GM12891 (cell line): ENCODE measurements around the gene USP27X.

ENCODE experiments used
- PAX5 ChIP-seq: IDR thresholded peaks from 2 replicates; pipeline ENCODE4 v1.6.1; 2011; ENCODE audit warnings: low read length, moderate library complexity, mild to moderate bottlenecking; ENCODE audit not compliant: insufficient read depth, severe bottlenecking
- POLR2A ChIP-seq: IDR thresholded peaks from 2 replicates; pipeline ENCODE4 v1.6.1; 2011; ENCODE audit warnings: low read depth, low read length, control low read depth
- POLR2AphosphoS5 ChIP-seq: IDR thresholded peaks from 2 replicates; pipeline ENCODE4 v1.6.1; 2011; ENCODE audit warnings: low read depth, low read length, control low read depth
- POU2F2 ChIP-seq: IDR thresholded peaks from 2 replicates; pipeline ENCODE4 v1.6.1; 2011; ENCODE audit warnings: low read depth, mild to moderate bottlenecking, control low read depth, low read length, moderate library complexity

DNA sequence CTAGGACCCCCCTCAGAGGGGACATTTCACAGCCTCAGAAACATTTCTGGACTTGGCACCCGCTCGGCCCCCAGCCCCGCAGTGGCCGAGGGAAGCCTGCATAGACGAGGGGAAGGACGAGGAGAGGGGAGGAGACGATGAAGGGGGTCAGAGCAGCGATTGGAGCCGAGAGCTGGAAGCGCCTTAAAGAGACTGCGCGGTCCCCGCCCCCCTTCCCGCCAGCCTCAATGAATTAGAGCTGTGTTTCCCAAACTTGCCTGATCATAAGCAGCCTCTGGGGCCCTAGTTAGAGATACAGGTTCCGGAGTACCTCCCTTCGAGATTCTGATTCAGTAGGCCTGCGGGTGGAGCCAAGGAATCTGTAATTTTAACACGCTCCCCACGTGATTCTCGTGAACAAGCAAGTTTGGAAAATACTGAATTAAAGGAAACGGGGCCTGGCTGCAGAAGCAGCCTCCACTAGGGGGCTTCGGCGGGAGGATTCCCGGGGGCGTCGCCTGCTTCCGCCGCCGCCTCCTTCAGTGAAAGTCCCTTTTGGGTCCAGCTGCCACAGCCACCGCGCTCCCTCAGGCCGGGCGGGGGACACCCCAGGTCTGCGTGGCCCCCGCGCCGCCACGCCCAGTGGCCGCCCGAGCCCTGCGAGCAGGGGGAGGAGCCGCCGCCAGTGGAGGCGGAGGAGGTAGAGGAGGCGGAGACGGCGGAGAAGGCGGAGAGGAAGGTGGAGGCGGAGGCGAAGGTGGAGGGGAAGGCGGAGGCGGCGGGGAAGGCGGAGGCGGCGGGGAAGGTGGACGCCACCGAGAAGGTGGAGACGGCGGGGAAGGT, at the start of gene USP27X:
- no peak for TF ChIP-seq POLR2AphosphoS5
- no peak for TF ChIP-seq PAX5
- no peak for TF ChIP-seq POLR2A
- TF ChIP-seq POU2F2, result no peak
